ENCODE measurements around the gene ZBTB26. TPM values are rescaled to one million over a fixed set of nuclear protein-coding genes. Genes with fewer than 3 reads are reported as not detected.

ZBTB26 gene
- total RNA-seq, 1 experiment from 2014 or later: 6.7 TPM

GRCh38 chr9:122936883-122937282 is 5.6 kb upstream of the ZBTB26 start:
- peaks cover 8% of the 10 kb centered on the region for H3K4me1 Mint-ChIP-seq (ENCODE audit: low read depth, unreplicated experiment)
- H3K36me3 Mint-ChIP-seq (ENCODE audit: insufficient read depth, unreplicated experiment): peaks cover 21% of the 10 kb centered on the region

GRCh38 chr9:122936464-122936863 is 5.2 kb upstream of the ZBTB26 start:
- no peak overlapping the region for H3K27ac Mint-ChIP-seq (ENCODE audit: unreplicated experiment)
- TF ChIP-seq, protein P1, sequence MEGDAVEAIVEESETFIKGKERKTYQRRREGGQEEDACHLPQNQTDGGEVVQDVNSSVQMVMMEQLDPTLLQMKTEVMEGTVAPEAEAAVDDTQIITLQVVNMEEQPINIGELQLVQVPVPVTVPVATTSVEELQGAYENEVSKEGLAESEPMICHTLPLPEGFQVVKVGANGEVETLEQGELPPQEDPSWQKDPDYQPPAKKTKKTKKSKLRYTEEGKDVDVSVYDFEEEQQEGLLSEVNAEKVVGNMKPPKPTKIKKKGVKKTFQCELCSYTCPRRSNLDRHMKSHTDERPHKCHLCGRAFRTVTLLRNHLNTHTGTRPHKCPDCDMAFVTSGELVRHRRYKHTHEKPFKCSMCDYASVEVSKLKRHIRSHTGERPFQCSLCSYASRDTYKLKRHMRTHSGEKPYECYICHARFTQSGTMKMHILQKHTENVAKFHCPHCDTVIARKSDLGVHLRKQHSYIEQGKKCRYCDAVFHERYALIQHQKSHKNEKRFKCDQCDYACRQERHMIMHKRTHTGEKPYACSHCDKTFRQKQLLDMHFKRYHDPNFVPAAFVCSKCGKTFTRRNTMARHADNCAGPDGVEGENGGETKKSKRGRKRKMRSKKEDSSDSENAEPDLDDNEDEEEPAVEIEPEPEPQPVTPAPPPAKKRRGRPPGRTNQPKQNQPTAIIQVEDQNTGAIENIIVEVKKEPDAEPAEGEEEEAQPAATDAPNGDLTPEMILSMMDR (IDR thresholded peaks at IDR 0.05; ENCODE audit: unreplicated experiment): no peak
- no peak overlapping the region for H3K4me3 Mint-ChIP-seq (ENCODE audit: low read depth, unreplicated experiment)
- CTCF ChIA-PET: no interaction called here
- DNase-seq: no peak
- H3K36me3 Mint-ChIP-seq (ENCODE audit: insufficient read depth, unreplicated experiment): peaks cover 17% of the 10 kb centered on the region
- BruUV-seq (replicated peaks): no TSS peak
- no peaks in the 10 kb centered on the region for H3K9me3 Mint-ChIP-seq (ENCODE audit: low read depth, unreplicated experiment)
- intact Hi-C loops (cut with micrococcal nuclease; ENCODE audit: unreplicated experiment): no loop called here
- H3K4me1 Mint-ChIP-seq (ENCODE audit: low read depth, unreplicated experiment): peaks cover 8% of the 10 kb centered on the region
- H3K27me3 Mint-ChIP-seq (ENCODE audit: unreplicated experiment): no peaks in the 10 kb centered on the region

More at GRCh38 chr9:122936883-122937282, 5.6 kb upstream of the ZBTB26 start:
- Mint-ChIP-seq H3K27ac (ENCODE audit: unreplicated experiment) (no peak overlapping the region), H3K27me3 (ENCODE audit: unreplicated experiment) (no peaks in the 10 kb centered on the region), H3K4me3 (ENCODE audit: low read depth, unreplicated experiment) (no peak overlapping the region), H3K9me3 (ENCODE audit: low read depth, unreplicated experiment) (no peaks in the 10 kb centered on the region)
- CTCF ChIA-PET: no interaction called here
- no peak for DNase-seq
- no TSS peak for BruUV-seq (replicated peaks)
- TF ChIP-seq, protein P1 (IDR thresholded peaks at IDR 0.05; ENCODE audit: unreplicated experiment): no peak
- intact Hi-C loops (cut with micrococcal nuclease; ENCODE audit: unreplicated experiment): no loop called here

DNA sequence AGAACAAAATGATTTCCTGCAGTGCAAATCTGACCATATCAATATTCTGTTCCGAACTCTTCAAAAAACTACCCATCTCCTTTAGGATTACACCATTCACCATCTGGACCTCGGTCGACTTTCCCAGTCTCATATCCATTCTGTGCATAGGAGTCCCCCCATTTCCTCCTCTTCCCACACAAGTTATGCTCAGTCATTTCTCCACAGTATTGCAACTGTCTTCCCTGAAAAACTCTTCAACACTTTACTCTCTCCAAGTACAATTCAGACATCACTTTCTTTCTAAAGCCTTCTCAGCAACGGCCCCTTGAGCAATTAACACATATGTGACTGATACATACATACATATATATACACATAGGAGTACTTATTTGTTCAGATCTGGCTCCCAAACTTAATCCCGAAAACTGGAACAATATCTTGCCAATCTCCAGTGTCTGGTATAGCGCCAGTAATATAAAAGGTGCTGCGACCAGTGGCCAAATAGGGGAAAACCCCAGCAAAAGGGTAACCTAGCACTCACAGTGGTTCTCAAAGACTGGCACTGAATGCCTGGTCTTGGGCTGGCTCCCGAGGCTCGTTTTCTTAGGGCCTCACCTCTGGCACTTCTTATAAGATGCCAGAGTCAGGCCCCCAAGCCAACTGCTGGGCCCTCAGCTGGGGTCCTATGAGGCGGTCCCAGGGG is 629 bp downstream of the ZBTB26 start:
- Mint-ChIP-seq H3K4me3 (ENCODE audit: low read depth, unreplicated experiment) (no peak overlapping the region), H3K27me3 (ENCODE audit: unreplicated experiment) (no peaks in the 10 kb centered on the region), H3K4me1 (ENCODE audit: low read depth, unreplicated experiment) (no peaks in the 10 kb centered on the region), H3K9me3 (ENCODE audit: low read depth, unreplicated experiment) (no peaks in the 10 kb centered on the region), H3K36me3 (ENCODE audit: insufficient read depth, unreplicated experiment) (no peaks in the 10 kb centered on the region), H3K27ac (ENCODE audit: unreplicated experiment) (no peak overlapping the region)
- DNase-seq: no peak
- TSS peak; percentile 61 for BruUV-seq (replicated peaks)
- TF ChIP-seq, protein P1 (IDR thresholded peaks at IDR 0.05; ENCODE audit: unreplicated experiment): no peak
- intact Hi-C loops (cut with micrococcal nuclease; ENCODE audit: unreplicated experiment): loop anchor here (1.0 kb wide), 1 partner anchor 61 kb away; no protein-coding TSS in a partner anchor
- CTCF ChIA-PET: interaction anchor here (1.0 kb wide), 1 partner anchor 10 kb away, joined by 7 read pairs; the partner anchor contains the start of gene RABGAP1

DNA sequence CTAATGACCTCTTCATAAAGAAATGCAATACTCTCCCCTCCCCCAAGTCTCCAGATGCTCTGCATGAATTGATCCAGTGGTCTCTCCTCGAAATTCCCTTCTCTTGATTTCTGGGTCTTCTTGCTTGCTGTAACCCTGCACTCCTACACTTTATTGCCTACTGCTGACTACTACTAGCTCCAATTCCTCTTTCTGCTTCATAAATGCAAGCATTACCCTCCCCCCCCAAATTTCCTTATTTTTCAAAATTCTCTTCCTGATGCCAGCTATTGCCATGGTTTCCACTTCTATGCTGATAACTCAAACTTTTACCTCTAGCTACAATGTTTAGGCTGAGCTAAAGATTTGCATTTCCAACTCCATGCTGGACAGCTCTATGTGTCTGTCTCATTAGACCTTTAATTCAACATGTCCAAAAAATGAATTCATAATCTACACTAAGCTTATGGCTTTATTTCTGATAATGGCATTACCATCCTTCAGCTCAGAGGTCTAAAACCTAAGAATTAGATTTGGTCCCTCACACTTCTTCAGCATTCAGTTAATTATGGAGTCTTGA is 1.4 kb downstream of the ZBTB26 start:
- intact Hi-C loops (cut with micrococcal nuclease; ENCODE audit: unreplicated experiment): no loop called here
- BruUV-seq (replicated peaks): no TSS peak
- CTCF ChIA-PET: interaction anchor here (0.5 kb wide), 1 partner anchor 13 kb away, joined by 5 read pairs; no protein-coding TSS in a partner anchor

More for the DNA sequence above, 1.4 kb downstream of the ZBTB26 start:
- Mint-ChIP-seq H3K27ac (ENCODE audit: unreplicated experiment) (no peak overlapping the region), H3K4me3 (ENCODE audit: low read depth, unreplicated experiment) (no peak overlapping the region), H3K36me3 (ENCODE audit: insufficient read depth, unreplicated experiment) (no peaks in the 10 kb centered on the region), H3K27me3 (ENCODE audit: unreplicated experiment) (no peaks in the 10 kb centered on the region), H3K9me3 (ENCODE audit: low read depth, unreplicated experiment) (no peaks in the 10 kb centered on the region), H3K4me1 (ENCODE audit: low read depth, unreplicated experiment) (no peaks in the 10 kb centered on the region)
- no peak for DNase-seq
- TF ChIP-seq, protein P1 (IDR thresholded peaks at IDR 0.05; ENCODE audit: unreplicated experiment): no peak
